Stimulated activated CD8-positive, alpha-beta memory T cell treated with anti-CD3 and anti-CD28 coated beads, Interleukin-4, amount 100 ng/mL, for 4 hours (primary cell): ENCODE results near the gene ST3GAL2.
"Not testable (repeated sequence)": the region's sequence is repeated elsewhere in the genome, so short reads cannot be mapped to it uniquely, and the experiment has no call there.

Experiments used
- DNase-seq, 2 donors: peaks; one replicate each; pipeline ENCODE4 v3.0.0-alpha.2; 2020; ENCODE audit warnings: low read depth in 2 of 2, low spot score in 1 of 2

ST3GAL2 gene

GRCh38 chr16:70418274-70418992 lies 20.5 kb downstream of the ST3GAL2 start:
- DNase-seq, result peak in 1 of 2 donors; percentile 7

GRCh38 chr16:70417661-70418060 lies 21.2 kb downstream of the ST3GAL2 start:
- DNase-seq, result no peak

- DNase-seq, result no peak
Measured at GRCh38 chr16:70416748-70417616, 21.9 kb downstream of the ST3GAL2 start.

GRCh38 chr16:70413572-70413971 lies 25.3 kb downstream of the ST3GAL2 start:
- DNase-seq, result not testable (repeated sequence)

- DNase-seq, result no peak
Measured at GRCh38 chr16:70412385-70412784, 26.5 kb downstream of the ST3GAL2 start.

DNA sequence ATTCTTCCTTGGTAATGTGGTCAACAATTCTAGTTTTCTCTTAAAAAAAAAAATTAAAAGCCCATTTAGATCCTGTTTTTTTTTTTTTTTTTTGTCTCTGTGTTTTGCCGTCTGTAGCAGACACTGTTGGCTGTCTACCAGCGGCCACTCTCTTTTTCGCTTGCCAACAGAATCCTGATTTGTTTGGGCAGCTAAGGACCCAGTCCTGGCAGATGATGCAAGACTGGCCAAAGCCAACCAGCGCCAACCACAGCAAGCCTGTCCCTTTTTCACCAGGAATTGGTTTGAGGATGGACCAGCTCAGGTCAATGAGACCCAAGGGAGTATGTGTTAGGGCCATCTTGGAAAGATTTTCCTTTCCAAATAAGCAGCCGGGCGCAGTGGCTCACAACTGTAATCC lies 28.2 kb downstream of the ST3GAL2 start:
- DNase-seq, result no peak

DNA sequence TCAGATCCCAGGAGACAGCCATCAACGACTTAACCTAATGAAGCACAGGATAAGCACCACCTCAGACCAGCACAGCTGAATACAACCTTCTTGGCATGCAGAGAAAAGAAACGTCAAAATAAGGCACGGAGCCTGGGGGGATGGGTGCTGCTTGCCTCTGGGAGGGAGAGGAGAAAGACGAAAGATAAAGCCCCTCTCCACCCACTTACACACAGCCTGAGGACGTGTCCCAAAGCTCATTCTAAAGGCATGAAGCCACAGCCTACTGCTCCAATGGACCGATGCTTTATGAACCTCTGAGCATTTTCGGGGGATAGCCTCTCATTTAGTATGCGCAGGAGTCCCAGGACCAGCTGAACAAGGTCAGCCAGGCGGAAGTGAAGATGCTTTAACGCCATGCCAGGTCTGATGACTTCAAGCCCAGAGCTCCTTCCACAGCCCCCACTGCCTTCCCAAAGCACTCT lies 31.1 kb downstream of the ST3GAL2 start:
- DNase-seq, result no peak

- DNase-seq, result not testable (repeated sequence)
Measured at GRCh38 chr16:70406104-70406503, 32.8 kb downstream of the ST3GAL2 start.

DNA sequence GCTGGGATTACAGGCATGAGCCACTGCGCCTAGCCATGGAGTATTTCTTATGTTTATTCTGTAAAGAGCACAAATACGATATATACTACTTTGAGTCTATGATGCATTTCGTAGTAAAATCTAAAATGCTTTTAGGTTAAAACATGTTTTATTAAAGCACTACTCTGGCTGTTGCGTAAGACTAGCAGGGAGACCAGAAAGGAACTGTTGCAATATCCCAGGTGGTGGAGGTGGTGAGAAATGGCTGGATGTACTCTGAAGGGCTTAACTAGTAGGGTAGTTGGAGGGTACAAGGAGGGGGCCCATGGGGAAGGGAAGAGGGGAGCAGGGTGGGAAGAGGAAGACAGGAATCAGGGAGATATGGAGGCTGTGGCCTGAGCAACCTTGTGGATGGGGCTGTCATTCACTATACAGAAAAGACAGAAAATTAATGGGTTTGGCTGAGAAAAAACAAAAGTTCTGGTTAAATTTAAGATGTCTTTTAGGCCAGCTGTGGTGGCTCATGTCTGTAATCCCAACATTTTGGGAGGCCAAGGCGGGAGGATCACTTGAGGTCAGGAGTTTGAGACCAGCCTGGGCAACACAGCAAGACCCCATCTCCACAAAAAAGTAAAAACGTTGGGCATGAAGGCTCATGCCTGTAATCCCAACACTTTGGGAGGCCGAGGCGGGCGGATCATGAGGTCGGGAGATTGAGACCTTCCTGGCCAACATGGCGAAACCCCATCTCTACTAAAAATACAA lies 35.8 kb downstream of the ST3GAL2 start:
- DNase-seq, result no peak

- DNase-seq, result no peak
Measured at GRCh38 chr16:70399951-70400350, 38.9 kb downstream of the ST3GAL2 start.

GRCh38 chr16:70399381-70399780 lies 39.5 kb downstream of the ST3GAL2 start:
- no peak for DNase-seq

- no peak for DNase-seq
Measured at GRCh38 chr16:70398177-70398743, 40.6 kb downstream of the ST3GAL2 start.

DNA sequence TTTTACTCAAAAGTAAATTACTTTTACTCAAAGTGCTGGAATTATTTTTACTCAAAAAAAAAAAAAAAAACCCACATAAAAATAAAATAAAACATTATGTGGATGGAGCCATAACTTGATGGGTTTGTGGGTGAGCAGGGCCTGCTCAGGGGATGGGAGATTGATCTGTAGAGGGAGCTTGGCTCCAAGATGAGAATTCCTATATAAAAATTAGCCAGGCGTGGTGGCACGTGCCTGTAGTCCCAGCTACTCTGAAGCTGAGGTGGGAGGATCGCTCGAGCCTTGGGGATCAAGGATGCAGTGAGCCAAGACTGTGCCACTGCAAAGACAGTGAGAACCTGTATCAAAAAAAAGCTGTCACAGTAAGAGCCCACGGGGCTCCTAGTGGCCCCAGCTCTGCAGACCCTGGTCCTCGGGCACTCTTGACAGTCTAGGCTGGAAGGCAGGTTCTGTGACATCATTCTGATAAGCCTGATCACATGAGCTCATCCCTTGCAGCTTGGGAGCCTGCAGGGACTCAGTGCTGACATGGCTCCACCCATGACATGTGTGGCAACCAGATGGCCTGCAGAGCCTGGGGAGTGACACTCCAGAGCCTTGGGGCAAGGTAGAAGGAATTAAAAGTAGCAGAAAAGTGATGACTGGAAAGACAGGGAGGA lies 42.5 kb downstream of the ST3GAL2 start:
- no peak for DNase-seq

DNA sequence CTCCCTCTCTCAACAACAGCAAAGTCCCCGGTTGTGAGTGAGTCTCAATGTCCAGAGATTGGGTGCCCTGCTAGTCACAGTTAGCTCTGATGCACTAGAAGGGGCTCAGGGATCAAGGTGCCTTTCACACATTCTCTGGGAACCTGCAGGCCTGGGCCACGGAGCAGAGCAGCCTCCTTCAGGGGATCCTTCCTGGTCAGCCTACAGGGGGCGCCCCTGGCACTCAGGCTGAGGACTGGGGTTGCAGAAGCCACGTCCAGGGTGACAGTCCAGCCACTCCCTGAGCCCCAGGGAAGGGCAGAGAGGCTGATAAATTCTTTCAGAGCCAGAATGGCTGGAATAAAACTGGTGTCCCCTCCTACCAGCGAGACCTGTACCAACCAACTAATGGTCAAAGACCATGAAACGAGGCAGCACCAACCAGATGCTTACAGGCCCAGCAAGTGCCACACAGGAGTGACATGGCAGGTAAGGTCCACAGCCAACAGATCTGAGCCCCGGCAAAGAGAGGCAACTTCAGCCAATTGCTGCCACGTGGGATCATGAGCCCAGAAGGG lies 43.5 kb downstream of the ST3GAL2 start:
- peak in 1 of 2 donors; percentile 29 for DNase-seq

GRCh38 chr16:70394853-70395252 lies 44.0 kb downstream of the ST3GAL2 start:
- no peak for DNase-seq

DNA sequence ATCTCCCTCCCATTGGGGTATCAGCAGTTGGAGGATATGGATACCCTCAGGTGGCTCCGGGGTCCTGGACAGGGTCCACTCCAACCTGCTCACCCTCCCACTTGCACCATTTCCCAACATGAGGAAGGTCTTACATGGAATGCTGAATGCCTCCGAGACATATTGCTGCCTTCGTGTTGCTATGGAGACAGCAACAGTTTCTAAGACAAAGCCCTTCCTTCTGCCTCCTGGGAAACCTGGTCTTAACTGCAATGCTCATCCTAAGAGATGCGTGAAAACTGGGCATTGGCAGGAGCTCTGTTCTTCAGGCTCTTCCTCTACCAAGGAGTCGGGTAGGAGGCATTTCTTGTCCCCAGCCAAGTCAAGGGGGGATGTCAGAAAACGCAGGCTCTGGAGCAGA lies 45.2 kb downstream of the ST3GAL2 start:
- DNase-seq, result no peak

- DNase-seq, result no peak
Measured at GRCh38 chr16:70392606-70393005, 46.3 kb downstream of the ST3GAL2 start.

GRCh38 chr16:70391881-70392481 lies 46.9 kb downstream of the ST3GAL2 start:
- DNase-seq, result no peak

- DNase-seq, result no peak
Measured at GRCh38 chr16:70391446-70391845, 47.5 kb downstream of the ST3GAL2 start.

DNA sequence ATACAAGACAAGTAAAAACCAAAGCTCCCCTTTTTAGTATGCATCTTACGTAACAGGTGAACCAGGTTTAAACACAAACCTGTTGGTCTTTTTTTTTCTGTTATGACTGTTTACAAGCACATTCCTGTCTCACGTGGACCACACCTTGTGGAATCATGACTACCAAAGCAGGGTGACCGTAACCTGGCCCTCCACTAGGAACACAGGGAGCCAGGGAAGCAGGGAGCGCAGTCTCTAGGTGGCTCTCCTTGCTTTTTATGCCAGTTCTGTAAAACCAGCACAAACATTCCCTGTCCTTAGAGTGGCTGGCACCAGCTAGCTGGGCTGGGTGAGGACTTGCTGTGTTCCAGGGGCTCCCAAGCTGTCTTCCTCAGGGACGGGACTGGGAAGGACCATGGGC lies 48.1 kb downstream of the ST3GAL2 start:
- no peak for DNase-seq
